ENCODE data around the gene LYPD5. TPM values are rescaled to one million over a fixed set of nuclear protein-coding genes. Genes with fewer than 3 reads are reported as not detected.
A peak's percentile ranks its signal among the peaks of the same experiment; 100 is the strongest.

LYPD5 gene
- polyA plus RNA-seq, 3 donors = 0.19 to 0.39 (median 0.24) TPM

- H3K27ac Mint-ChIP-seq = peak overlapping the region; percentile 86 to 97 (median 91)
- H3K4me1 Mint-ChIP-seq = peaks cover 90% of the 10 kb centered on the region
- H3K9me3 Mint-ChIP-seq = peaks cover 0 to 2% (median 0%) of the 10 kb centered on the region in 7 donors
- H3K9ac ChIP-seq (ENCODE audit: insufficient read depth, low read length, poor library complexity, severe bottlenecking) = peak overlapping the region; percentile 76
- no peaks in the 10 kb centered on the region for H3K9me3 ChIP-seq (replicated peaks in 1 of 2; ENCODE audit: control insufficient read depth in 1 of 2, insufficient read depth in 1 of 2, low read length in 2 of 2)
- H3K4me3 ChIP-seq (replicated peaks in 1 of 3; ENCODE audit: low read depth in 2 of 3, low read length in 3 of 3) = peak overlapping the region; percentile 58 to 85 (median 58)
- peak overlapping the region; percentile 81 to 85 for H3K27ac ChIP-seq (ENCODE audit: low read depth in 1 of 2, low read length in 2 of 2)
- peak overlapping the region; percentile 98 for H3K4me2 ChIP-seq (replicated peaks; ENCODE audit: extremely low read depth, low read length, poor library complexity, severe bottlenecking)
- peak overlapping the region; percentile 57 for H2AFZ ChIP-seq (ENCODE audit: insufficient read depth, low read depth, low read length, poor library complexity, severe bottlenecking)
- peaks cover 68% of the 10 kb centered on the region for H3K79me2 ChIP-seq (ENCODE audit: insufficient read depth, low read length)
- H4K20me1 ChIP-seq (ENCODE audit: insufficient read depth, low read length) = no peaks in the 10 kb centered on the region
- peak; percentile 18 for TF ChIP-seq CTCF (IDR thresholded peaks at IDR 0.05)
- H3K27me3 ChIP-seq (ENCODE audit: control insufficient read depth in 2 of 2, insufficient read depth in 2 of 2, low read length in 2 of 2) = no peaks in the 10 kb centered on the region
- no CpG with 5 or more reads among the region's 3 CpGs for WGBS (ENCODE audit: insufficient coverage)
- peak overlapping the region; percentile 89 to 96 for H3K4me3 Mint-ChIP-seq
- peaks cover 6 to 17% of the 10 kb centered on the region in 2 donors for H3K36me3 Mint-ChIP-seq
- intact Hi-C loops (cut with micrococcal nuclease) = loop anchor here in 1 of 2 donors (10.0 kb wide), 1 partner anchor 115 kb away; no protein-coding TSS in a partner anchor
- peaks cover 76 to 92% of the 10 kb centered on the region in 2 donors for H3K4me1 ChIP-seq (ENCODE audit: control insufficient read depth in 1 of 2, insufficient read depth in 2 of 2, low read length in 2 of 2)
- DNase-seq = no peak
- H3K36me3 ChIP-seq (replicated peaks in 1 of 2; ENCODE audit: control insufficient read depth in 1 of 2, insufficient read depth in 2 of 2, low read length in 2 of 2) = peaks cover 7 to 18% of the 10 kb centered on the region in 2 donors
- peaks cover 0 to 5% (median 2%) of the 10 kb centered on the region in 3 donors for H3K27me3 Mint-ChIP-seq (ENCODE audit: low read depth in 3 of 3)
These were observed 22.4 kb downstream of the LYPD5 start for GRCh38 chr19:43779820-43780219.

- Mint-ChIP-seq H3K9me3 (peaks cover 0 to 3% (median 0%) of the 10 kb centered on the region in 7 donors), H3K4me1 (peaks cover 88% of the 10 kb centered on the region), H3K27ac (peak overlapping the region; percentile 86 to 97 (median 91)), H3K4me3 (peak overlapping the region; percentile 89 to 96), H3K27me3 (ENCODE audit: low read depth in 3 of 3) (peaks cover 0 to 5% (median 2%) of the 10 kb centered on the region in 3 donors), H3K36me3 (peaks cover 9 to 19% of the 10 kb centered on the region in 2 donors)
- no peaks in the 10 kb centered on the region for H4K20me1 ChIP-seq (ENCODE audit: insufficient read depth, low read length)
- H3K4me2 ChIP-seq (replicated peaks; ENCODE audit: extremely low read depth, low read length, poor library complexity, severe bottlenecking) = peak overlapping the region; percentile 98
- H3K27me3 ChIP-seq (ENCODE audit: control insufficient read depth in 2 of 2, insufficient read depth in 2 of 2, low read length in 2 of 2) = no peaks in the 10 kb centered on the region
- WGBS (ENCODE audit: insufficient coverage) = 0% methylated on average over 16 of the region's 16 CpGs
- peaks cover 74 to 92% of the 10 kb centered on the region in 2 donors for H3K4me1 ChIP-seq (ENCODE audit: control insufficient read depth in 1 of 2, insufficient read depth in 2 of 2, low read length in 2 of 2)
- no peak for TF ChIP-seq CTCF (IDR thresholded peaks at IDR 0.05)
- DNase-seq = peak in 2 of 3 donors; percentile 49 to 53
- no peaks in the 10 kb centered on the region for H3K9me3 ChIP-seq (replicated peaks in 1 of 2; ENCODE audit: control insufficient read depth in 1 of 2, insufficient read depth in 1 of 2, low read length in 2 of 2)
- peaks cover 7 to 21% of the 10 kb centered on the region in 2 donors for H3K36me3 ChIP-seq (replicated peaks in 1 of 2; ENCODE audit: control insufficient read depth in 1 of 2, insufficient read depth in 2 of 2, low read length in 2 of 2)
- H3K79me2 ChIP-seq (ENCODE audit: insufficient read depth, low read length) = peaks cover 70% of the 10 kb centered on the region
- peak overlapping the region; percentile 76 for H3K9ac ChIP-seq (ENCODE audit: insufficient read depth, low read length, poor library complexity, severe bottlenecking)
- H3K4me3 ChIP-seq (replicated peaks in 1 of 3; ENCODE audit: low read depth in 2 of 3, low read length in 3 of 3) = peak overlapping the region; percentile 58 to 85 (median 58)
- intact Hi-C loops (cut with micrococcal nuclease) = no loop called here
- H3K27ac ChIP-seq (ENCODE audit: low read depth in 1 of 2, low read length in 2 of 2) = peak overlapping the region; percentile 81 to 85
- H2AFZ ChIP-seq (ENCODE audit: insufficient read depth, low read depth, low read length, poor library complexity, severe bottlenecking) = peak overlapping the region; percentile 57
These were observed 23.0 kb downstream of the LYPD5 start for GRCh38 chr19:43779147-43779819.

All from CD14-positive monocyte (primary cell).